LNCAP (cell line): ENCODE measurements around the gene ANKRD37.

Experiments used
- CTCF ChIP-seq: fragments of 450-650 bp; IDR thresholded peaks from 2 replicates; pipeline ENCODE4 v1.5.1; 2017; ENCODE audit warnings: mild to moderate bottlenecking

Gene ANKRD37

GRCh38 chr4:185381288-185382196 lies 15.1 kb upstream of the ANKRD37 start:
- TF ChIP-seq CTCF = no peak

DNA sequence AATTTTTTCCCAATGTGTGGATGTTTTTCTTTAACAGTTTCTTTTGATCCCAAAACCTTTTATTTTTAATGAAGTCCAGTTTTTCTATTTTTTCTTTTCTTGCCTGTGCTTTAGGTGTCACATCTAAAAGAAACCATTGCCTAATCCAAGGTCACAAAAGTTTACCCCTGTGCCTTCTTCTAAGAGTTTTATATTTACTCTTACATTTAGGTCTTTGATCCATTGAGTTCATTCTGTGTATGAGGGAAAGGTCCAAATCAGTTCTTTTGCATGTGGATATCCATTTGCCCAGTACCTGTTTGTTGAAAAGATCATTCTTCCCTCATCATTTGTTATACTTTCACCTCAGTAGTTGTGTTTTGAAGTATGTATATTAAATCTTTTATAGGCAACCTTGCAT lies 13.9 kb upstream of the ANKRD37 start:
- TF ChIP-seq CTCF = no peak

- no peak for TF ChIP-seq CTCF
Measured at GRCh38 chr4:185383451-185383850, 13.2 kb upstream of the ANKRD37 start.

DNA sequence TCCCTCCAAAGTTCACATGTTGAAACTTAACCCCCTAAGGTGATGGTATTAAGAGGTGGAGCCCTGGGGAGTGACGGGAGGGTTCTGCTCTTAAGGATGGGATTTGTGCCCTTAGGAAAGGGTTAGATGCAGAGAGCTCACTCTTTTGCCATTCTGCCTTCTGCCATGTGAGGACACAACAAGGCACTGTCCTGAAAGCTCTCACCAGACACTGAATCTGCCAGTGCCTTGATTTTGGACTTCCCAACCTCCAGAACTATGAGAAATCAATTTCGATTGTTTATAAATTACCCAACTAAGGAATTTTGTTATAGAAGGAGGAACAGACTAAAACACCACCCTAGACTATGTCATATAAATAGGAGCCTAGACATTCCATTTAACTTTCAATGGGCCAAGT lies 12.6 kb upstream of the ANKRD37 start:
- no peak for TF ChIP-seq CTCF

DNA sequence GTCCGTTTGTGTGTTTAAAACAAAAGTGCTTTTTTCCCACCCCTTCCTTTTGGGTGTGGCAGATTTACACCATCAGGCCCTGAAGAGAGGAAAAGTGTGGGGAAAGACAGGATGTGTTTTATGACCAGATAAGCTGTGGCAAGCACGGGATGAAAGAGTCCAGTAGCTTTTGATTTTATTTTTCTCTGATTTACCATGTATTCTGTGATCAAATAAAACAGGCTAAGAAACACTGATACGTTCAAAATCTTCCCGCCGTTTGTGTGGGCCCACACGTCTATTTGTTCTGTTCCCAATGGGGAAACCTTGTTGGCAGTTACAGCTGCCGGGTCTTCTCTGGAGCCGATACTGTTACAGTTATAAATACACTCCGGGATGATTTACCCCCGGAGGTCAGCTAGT lies 11.7 kb upstream of the ANKRD37 start:
- no peak for TF ChIP-seq CTCF

- no peak for TF ChIP-seq CTCF
Measured at GRCh38 chr4:185387957-185388356, 8.7 kb upstream of the ANKRD37 start.

DNA sequence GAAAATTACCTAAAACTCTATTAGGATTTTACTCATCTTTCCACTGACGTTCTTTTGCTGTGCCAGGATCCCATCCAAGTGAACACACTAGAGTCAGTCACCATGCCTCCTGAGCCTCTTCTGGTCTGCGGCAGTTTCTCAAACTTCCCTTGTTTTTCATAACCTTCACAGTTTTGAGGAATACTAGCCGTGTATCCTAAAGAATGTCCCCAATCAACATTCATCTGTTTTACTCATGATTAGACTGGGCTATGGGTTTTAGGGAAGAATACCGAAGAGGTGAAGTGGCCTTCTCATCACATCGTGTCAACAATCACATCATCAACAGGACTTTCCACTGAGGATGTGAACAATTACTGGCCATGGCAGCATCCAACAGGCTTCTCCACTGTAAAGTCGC lies 5.7 kb upstream of the ANKRD37 start:
- no peak for TF ChIP-seq CTCF
